Activated naive CD8-positive, alpha-beta T cell treated with anti-CD3 and anti-CD28 coated beads for 36 hours (primary cell): ENCODE data around the gene PRDM15. TPM values are rescaled to one million over a fixed set of nuclear protein-coding genes. Genes with fewer than 3 reads are reported as not detected.

ENCODE experiments used
- DNase-seq: peaks from one replicate; pipeline ENCODE4 v3.0.0; 2021
- H3K27ac Mint-ChIP-seq: one replicate; pipeline ENCODE4 v1.8.0; 2022; ENCODE audit warnings: mild to moderate bottlenecking, moderate library complexity, mixed read lengths
- H3K27me3 Mint-ChIP-seq: one replicate; pipeline ENCODE4 v1.8.0; 2022; ENCODE audit warnings: mild to moderate bottlenecking, mixed read lengths
- H3K36me3 Mint-ChIP-seq: one replicate; pipeline ENCODE4 v1.8.0; 2021; ENCODE audit warnings: mild to moderate bottlenecking, mixed read lengths
- H3K4me1 Mint-ChIP-seq: one replicate; pipeline ENCODE4 v1.8.0; 2021; ENCODE audit warnings: mixed read lengths
- H3K4me3 Mint-ChIP-seq: one replicate; pipeline ENCODE4 v1.8.0; 2022; ENCODE audit warnings: mild to moderate bottlenecking, moderate library complexity, mixed read lengths
- H3K9me3 Mint-ChIP-seq: one replicate; pipeline ENCODE4 v1.8.0; 2022; ENCODE audit warnings: mixed read lengths
- total RNA-seq, 2 experiments: library from RNA; stranded (reverse); gene quantifications; one replicate each; pipeline ENCODE4 v1.2.3, GENCODE V29; 2021

PRDM15 gene
- total RNA-seq, 2 experiments from 2014 or later, result 9.3 to 10.1 TPM

- peaks cover 2% of the 10 kb centered on the region for H3K36me3 Mint-ChIP-seq
- H3K9me3 Mint-ChIP-seq, result no peaks in the 10 kb centered on the region
- no peak for DNase-seq
- no peaks in the 10 kb centered on the region for H3K27me3 Mint-ChIP-seq
- peak overlapping the region; percentile 9 for H3K27ac Mint-ChIP-seq
- H3K4me3 Mint-ChIP-seq, result no peak overlapping the region
- no peaks in the 10 kb centered on the region for H3K4me1 Mint-ChIP-seq
These were observed 53.3 kb downstream of the PRDM15 start for GRCh38 chr21:41825881-41826280.

GRCh38 chr21:41825216-41825615, 53.9 kb downstream of the PRDM15 start:
- Mint-ChIP-seq H3K27me3 (no peaks in the 10 kb centered on the region), H3K27ac (no peak overlapping the region), H3K36me3 (peaks cover 2% of the 10 kb centered on the region), H3K4me3 (no peak overlapping the region), H3K9me3 (no peaks in the 10 kb centered on the region), H3K4me1 (no peaks in the 10 kb centered on the region)
- no peak for DNase-seq

DNA sequence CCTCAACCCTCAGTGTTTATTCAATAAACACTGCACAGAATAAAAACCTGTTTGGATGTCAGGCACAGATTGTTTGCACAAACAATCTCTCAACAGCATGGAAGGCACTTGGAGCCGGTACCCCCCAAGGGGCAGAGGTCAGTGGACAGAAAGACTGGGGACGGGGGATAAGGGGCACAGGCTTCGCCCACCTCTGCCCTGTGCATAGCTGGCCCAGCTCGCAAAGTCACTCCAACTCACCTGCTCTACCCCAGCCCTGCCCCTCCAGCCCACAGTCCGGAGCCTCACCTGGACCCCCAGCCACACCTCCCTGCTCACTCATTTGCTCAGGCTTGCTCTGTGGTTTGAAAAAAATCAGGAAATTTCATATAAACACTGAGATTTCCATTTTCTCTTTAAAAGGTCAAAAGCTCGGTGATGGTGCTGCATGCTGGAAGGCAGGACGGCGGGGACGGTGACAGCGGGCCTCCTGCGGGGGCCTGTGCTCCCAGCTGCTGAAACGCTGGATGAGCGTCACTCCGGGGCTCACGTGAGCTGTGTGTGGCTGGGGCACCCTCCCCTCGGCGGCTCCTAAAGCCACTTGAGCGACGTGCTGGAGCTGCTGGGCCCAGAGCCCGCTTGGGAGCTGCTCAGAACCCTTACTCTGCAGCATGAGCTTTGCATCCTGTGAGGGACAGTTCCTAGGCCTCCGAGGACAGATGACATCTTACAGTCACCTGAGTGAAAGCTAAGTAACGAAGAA, 54.5 kb downstream of the PRDM15 start:
- H3K9me3 Mint-ChIP-seq, result no peaks in the 10 kb centered on the region
- H3K36me3 Mint-ChIP-seq, result peaks cover 2% of the 10 kb centered on the region
- H3K4me1 Mint-ChIP-seq, result no peaks in the 10 kb centered on the region
- H3K4me3 Mint-ChIP-seq, result no peak overlapping the region
- no peak for DNase-seq
- no peaks in the 10 kb centered on the region for H3K27me3 Mint-ChIP-seq
- no peak overlapping the region for H3K27ac Mint-ChIP-seq

GRCh38 chr21:41823906-41824305, 55.2 kb downstream of the PRDM15 start:
- H3K27ac Mint-ChIP-seq, result no peak overlapping the region
- H3K9me3 Mint-ChIP-seq, result no peaks in the 10 kb centered on the region
- peaks cover 4% of the 10 kb centered on the region for H3K36me3 Mint-ChIP-seq
- no peaks in the 10 kb centered on the region for H3K4me1 Mint-ChIP-seq
- H3K4me3 Mint-ChIP-seq, result no peak overlapping the region
- no peak for DNase-seq
- no peaks in the 10 kb centered on the region for H3K27me3 Mint-ChIP-seq

- Mint-ChIP-seq H3K27me3 (no peaks in the 10 kb centered on the region), H3K9me3 (no peaks in the 10 kb centered on the region), H3K4me3 (no peak overlapping the region), H3K27ac (no peak overlapping the region), H3K4me1 (no peaks in the 10 kb centered on the region), H3K36me3 (peaks cover 4% of the 10 kb centered on the region)
- DNase-seq, result no peak
These were observed 56.0 kb downstream of the PRDM15 start for GRCh38 chr21:41823166-41823565.

DNA sequence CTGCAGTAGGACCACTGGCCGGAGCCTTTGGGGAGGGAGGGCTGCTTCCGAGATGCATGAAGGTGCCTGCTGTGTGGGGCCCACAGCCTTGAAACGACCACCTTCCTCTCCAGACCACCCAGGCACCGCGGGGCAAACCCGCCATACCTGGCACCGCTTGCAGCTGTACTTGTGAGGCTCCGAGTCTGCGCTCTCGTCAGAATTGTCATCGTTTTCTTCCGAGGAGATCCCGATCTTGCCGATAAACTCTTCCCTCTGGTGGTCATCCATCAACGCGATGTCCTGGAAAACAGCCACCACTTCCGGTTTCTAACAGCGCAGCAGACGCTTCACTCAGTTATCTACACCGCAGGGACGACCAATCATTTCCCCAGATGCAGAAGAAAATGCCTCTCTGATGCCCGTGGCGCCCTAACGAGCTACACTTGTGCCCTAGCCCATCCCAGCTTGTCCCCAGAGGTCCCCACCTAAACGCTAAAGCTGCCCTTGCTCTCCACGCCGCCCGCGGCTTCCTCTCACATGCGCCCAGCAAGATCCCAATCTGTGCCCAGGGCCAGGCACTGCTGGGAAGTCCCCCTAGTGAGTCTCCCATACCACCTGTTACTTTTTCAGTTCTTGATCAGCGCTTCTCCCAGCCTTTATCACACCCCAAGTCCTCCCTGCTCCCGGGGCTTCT, 57.2 kb downstream of the PRDM15 start:
- no peak for DNase-seq
- no peak overlapping the region for H3K27ac Mint-ChIP-seq

DNA sequence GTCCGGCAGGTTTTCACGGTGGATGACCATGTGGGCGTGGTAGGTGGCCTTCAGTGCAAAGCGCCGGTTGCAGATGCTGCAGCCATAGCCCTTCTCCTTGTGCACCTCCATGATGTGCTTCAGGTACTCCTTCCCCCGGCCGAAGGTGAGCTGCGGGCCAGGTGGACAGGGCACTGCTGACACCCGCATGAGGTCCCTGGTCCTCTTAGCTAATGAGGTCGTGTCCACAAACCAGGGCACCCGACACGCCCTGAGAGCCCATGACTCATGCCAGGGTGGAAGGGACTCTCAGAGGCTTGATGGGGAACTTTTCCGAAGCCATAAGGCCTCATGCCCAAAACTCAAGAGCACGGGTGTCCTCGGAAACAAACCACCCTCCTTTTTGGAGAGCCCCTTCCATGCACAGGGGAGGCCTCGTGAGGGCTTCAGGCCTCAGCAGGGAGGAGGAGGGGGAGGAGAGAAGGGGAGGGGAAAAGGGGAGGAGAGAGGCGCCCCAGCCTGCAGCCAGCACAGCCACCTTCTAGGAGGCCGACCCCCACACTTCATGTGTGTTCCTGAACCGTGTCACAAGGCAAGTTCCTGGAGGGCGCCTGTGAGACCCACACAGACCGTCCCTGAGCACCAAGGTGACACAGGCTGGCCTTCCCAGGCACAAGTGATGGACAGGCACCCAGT, 57.9 kb downstream of the PRDM15 start:
- H3K27me3 Mint-ChIP-seq, result no peaks in the 10 kb centered on the region
- H3K4me1 Mint-ChIP-seq, result peaks cover 2% of the 10 kb centered on the region
- no peak for DNase-seq
- no peak overlapping the region for H3K27ac Mint-ChIP-seq
- H3K4me3 Mint-ChIP-seq, result no peak overlapping the region
- H3K9me3 Mint-ChIP-seq, result no peaks in the 10 kb centered on the region
- peaks cover 6% of the 10 kb centered on the region for H3K36me3 Mint-ChIP-seq

More for the DNA sequence above, 57.2 kb downstream of the PRDM15 start:
- no peaks in the 10 kb centered on the region for H3K27me3 Mint-ChIP-seq
- H3K4me3 Mint-ChIP-seq, result no peak overlapping the region
- no peaks in the 10 kb centered on the region for H3K9me3 Mint-ChIP-seq
- H3K4me1 Mint-ChIP-seq, result peaks cover 2% of the 10 kb centered on the region
- H3K36me3 Mint-ChIP-seq, result peaks cover 6% of the 10 kb centered on the region

DNA sequence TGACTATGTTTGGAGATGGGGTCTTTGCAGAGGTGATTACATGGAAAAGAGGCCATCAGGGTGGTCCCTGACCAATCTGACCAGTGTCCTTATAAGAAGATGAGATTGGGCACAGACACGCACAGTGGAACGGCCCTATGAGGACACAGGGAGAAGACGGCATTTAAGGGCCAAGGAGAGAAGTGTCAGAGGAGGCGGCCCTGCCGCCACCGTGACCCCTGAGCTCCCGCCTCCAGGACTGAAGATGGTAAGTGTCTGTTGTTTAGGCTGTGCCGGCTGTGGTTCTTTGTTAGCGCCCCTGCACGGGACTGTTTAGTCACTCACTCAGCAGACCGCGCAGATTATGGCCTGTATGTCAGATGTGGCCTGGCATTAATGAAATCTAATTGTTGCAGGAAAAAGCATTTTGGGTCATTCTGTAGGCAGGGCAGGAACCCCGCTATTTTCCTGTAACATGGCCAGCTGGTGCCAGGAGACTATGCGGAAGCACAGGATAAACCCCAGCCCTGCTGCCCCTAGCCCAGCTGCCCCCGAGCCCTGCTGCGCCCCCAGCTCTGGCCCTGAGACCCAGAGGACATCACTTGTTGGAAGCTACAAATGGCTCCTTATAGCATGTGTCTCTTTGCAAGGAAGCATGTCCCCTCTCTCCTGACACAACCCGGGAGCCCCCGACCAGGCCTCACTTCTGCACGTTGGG, 58.6 kb downstream of the PRDM15 start:
- H3K36me3 Mint-ChIP-seq, result peaks cover 6% of the 10 kb centered on the region
- no peaks in the 10 kb centered on the region for H3K9me3 Mint-ChIP-seq
- no peaks in the 10 kb centered on the region for H3K27me3 Mint-ChIP-seq
- peaks cover 2% of the 10 kb centered on the region for H3K4me1 Mint-ChIP-seq
- H3K4me3 Mint-ChIP-seq, result no peak overlapping the region
- no peak for DNase-seq
- H3K27ac Mint-ChIP-seq, result no peak overlapping the region

DNA sequence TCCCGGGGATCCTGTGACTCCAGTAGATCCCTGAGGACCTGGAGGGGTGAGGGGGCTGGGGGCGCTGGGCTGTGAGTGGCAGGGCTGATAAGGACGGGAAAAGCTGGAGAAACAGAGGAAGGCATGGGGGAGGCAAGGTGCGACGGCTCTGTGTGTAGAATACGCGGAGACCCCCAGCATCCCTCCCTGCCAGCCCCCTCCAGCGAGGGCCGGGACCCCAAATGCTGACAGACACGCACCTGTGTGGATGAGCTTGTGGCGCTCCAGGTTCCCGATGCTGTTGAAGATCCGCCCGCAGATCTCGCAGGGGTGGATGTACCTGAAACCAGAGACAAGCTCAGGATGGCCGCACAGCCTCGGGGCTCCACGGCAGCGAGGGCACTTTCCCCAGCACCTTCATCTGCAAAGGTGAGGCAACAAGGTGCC, 59.3 kb downstream of the PRDM15 start:
- no peak for DNase-seq
- H3K27ac Mint-ChIP-seq, result no peak overlapping the region
- no peaks in the 10 kb centered on the region for H3K27me3 Mint-ChIP-seq
- H3K36me3 Mint-ChIP-seq, result peaks cover 10% of the 10 kb centered on the region
- no peaks in the 10 kb centered on the region for H3K9me3 Mint-ChIP-seq
- no peak overlapping the region for H3K4me3 Mint-ChIP-seq
- peaks cover 2% of the 10 kb centered on the region for H3K4me1 Mint-ChIP-seq

GRCh38 chr21:41819236-41819855, 59.8 kb downstream of the PRDM15 start:
- H3K4me3 Mint-ChIP-seq, result no peak overlapping the region
- H3K9me3 Mint-ChIP-seq, result no peaks in the 10 kb centered on the region
- H3K36me3 Mint-ChIP-seq, result peaks cover 10% of the 10 kb centered on the region
- H3K27me3 Mint-ChIP-seq, result no peaks in the 10 kb centered on the region
- no peak for DNase-seq
- H3K4me1 Mint-ChIP-seq, result peaks cover 2% of the 10 kb centered on the region
- H3K27ac Mint-ChIP-seq, result no peak overlapping the region

- Mint-ChIP-seq H3K4me3 (no peak overlapping the region), H3K9me3 (no peaks in the 10 kb centered on the region), H3K36me3 (peaks cover 10% of the 10 kb centered on the region), H3K27me3 (no peaks in the 10 kb centered on the region), H3K4me1 (peaks cover 2% of the 10 kb centered on the region), H3K27ac (no peak overlapping the region)
- DNase-seq, result no peak
These were observed 61.0 kb downstream of the PRDM15 start for GRCh38 chr21:41817877-41818855.

GRCh38 chr21:41817228-41817627, 61.9 kb downstream of the PRDM15 start:
- Mint-ChIP-seq H3K27ac (no peak overlapping the region), H3K4me3 (no peak overlapping the region), H3K27me3 (no peaks in the 10 kb centered on the region), H3K4me1 (peaks cover 2% of the 10 kb centered on the region), H3K36me3 (peaks cover 9% of the 10 kb centered on the region), H3K9me3 (no peaks in the 10 kb centered on the region)
- DNase-seq, result peak; percentile 26

DNA sequence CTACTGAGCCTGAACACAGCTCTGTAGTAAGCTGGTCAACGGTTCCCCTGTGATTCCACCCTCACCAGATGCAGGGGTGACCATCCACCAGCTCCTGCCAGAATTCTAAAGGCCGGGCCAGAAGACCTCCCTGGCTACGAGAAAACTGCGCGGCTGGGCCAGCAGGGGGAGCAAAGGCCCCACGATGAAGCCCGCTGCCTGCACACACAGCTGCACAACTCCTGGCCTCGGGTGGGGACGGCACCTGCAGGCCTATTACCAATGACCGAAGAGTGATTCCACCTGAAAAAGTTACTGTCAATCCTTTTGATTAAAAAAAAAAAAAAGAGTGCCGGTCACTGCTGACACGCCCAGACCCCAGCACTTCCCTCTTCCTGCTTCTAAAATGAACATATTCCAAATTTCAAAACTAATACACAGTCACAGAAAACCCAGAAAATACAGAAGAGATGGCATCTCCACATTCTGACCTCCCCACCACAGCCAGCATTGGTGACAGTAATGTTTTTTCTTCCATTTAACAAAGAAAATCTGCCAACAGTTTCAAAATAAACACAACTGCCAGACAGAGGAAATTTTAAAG, 62.5 kb downstream of the PRDM15 start:
- DNase-seq, result peak; percentile 54
- H3K27ac Mint-ChIP-seq, result no peak overlapping the region
- peaks cover 2% of the 10 kb centered on the region for H3K4me1 Mint-ChIP-seq
- H3K4me3 Mint-ChIP-seq, result no peak overlapping the region
- no peaks in the 10 kb centered on the region for H3K27me3 Mint-ChIP-seq
- no peaks in the 10 kb centered on the region for H3K9me3 Mint-ChIP-seq
- peaks cover 10% of the 10 kb centered on the region for H3K36me3 Mint-ChIP-seq
